GM19025 (cell line): ENCODE measurements around the gene BLOC1S5.
"Not testable (repeated sequence)": the region's sequence is repeated elsewhere in the genome, so short reads cannot be mapped to it uniquely, and the experiment has no call there.

Source experiments
- ATAC-seq: cut with Tn5 transposase; IDR thresholded peaks from one replicate; pipeline ENCODE4 v1.9.1; 2021; ENCODE audit warnings: mild to moderate bottlenecking, low read depth, moderate library complexity; ENCODE audit not compliant: unreplicated experiment

The BLOC1S5 gene

DNA sequence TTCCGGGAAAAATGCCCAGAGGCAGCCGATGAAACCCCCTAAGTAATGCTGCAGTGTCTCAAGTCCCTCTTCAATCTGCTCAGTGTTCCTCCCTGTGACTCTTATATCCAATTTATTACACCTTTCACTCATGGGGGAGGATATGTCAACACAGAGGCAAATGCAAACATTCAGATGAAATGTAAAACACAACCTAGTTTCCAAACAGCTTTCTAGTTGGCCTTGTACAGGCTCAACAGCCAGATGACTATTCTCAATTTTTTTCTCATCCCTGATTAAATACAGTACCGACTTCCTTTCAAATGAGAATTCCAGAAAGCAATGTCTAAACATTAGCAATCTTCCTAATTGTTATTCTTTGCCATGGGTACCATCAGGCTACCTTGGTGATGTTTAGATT lies 65.0 kb downstream of the BLOC1S5 start:
- no peak for ATAC-seq

DNA sequence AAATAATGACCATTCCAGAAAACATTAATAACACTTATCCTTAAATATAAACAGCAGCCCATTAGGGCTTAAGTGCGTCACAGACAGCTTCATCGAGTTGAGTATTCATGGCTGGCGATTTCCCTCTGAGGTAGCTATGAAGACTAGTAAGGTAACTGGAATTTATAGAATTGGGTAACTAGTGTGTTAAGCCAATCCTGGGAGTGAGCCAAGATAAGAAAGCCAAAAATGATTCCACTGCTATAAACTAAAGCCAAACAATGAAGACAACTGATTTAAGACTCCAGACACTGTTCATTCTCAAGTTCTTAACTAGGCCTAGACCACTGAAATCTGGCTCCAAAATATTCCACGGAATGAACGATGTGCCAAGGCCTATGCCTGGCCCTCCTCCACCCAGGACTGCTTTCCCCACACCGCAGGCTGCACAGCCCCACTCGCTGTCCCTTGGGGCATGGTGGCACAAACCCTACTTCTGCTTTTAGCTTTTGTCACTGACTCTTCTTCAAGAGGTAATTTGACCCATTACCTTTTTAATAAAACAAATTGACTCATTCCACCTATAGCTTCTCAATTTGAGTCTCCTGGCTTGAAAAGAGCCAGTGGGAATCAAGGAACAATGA lies 66.0 kb downstream of the BLOC1S5 start:
- ATAC-seq = no peak

DNA sequence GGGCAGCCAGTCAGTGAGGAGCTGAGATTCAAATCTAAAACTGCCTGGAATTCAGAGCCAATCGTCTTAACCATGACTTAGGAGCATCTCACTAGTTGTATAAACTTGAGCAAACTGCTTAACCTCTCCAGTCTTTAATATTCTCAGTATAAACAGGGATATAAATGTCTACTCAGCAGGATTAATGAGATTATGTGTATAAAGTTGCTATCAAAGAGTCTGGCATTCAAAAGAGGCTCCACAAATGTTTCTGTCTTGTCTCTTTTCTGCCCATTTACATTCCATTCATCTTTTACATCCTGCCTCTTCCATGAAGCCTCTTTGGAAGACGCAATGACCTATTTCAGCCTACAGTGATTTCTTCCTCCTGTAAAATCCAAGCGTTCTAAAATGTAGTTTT lies 66.9 kb downstream of the BLOC1S5 start:
- no peak for ATAC-seq

DNA sequence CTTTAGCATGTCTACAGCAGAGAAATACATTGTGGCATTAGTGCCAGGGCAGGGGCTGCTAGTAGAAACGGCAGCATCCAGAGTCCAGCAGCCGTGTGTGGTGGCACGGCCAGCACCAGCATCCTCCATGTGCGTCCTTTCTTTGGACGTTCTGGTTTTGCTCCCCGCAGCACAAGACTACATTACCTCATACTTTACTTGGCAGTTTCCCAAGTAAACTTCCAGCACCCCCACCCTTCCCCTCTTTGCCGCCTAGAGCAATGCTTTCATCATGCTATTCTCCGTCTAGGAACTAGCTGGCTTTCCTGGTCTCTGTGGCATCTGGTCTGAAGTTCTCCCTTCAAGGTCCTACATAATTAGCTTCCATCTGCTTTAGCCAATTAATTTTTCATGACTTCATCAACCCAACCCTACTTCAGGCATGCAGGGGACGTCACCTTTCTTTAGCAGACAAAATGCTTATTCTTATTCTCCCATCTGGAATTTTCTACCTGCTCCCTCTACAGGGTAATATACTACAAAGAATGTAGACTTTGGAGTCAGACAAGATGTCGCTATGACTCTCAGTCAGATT lies 67.6 kb downstream of the BLOC1S5 start:
- no peak for ATAC-seq

DNA sequence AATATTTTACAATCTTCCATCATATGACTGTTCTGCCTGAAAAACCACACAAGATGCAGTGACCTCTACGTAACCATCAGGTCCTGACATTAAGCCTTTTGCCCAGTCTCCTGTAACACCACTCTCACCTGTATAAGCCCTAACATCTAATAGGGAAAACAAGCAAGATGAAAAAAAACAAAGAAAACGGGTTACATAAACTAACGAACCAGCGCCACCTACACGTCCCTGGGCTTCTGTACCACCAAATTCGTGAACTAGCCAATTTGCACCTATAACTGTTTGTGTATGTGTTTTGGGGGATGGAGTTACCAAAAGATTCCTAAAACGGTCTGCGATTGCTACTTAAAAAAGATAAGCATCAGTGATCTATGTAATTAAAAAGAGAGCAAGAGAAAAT lies 70.2 kb downstream of the BLOC1S5 start:
- ATAC-seq = no peak

DNA sequence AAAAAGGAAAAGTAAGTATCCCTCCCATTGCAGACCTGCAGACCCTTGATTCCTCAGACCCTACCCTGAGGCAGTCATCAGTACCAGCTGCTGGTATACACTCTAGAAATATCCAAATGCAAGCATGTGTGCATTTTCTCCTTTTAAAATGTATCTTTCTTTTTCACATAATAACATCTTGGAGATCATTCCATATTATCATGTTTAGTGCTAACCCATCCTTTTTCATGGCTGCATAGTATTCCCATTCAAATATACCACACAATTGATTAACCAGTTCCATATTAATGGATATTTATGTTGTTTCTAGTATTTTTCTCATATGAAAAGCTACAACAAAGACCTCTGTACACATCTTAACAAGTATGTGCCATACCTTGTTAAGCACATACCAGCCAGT lies 70.8 kb downstream of the BLOC1S5 start:
- ATAC-seq = no peak

DNA sequence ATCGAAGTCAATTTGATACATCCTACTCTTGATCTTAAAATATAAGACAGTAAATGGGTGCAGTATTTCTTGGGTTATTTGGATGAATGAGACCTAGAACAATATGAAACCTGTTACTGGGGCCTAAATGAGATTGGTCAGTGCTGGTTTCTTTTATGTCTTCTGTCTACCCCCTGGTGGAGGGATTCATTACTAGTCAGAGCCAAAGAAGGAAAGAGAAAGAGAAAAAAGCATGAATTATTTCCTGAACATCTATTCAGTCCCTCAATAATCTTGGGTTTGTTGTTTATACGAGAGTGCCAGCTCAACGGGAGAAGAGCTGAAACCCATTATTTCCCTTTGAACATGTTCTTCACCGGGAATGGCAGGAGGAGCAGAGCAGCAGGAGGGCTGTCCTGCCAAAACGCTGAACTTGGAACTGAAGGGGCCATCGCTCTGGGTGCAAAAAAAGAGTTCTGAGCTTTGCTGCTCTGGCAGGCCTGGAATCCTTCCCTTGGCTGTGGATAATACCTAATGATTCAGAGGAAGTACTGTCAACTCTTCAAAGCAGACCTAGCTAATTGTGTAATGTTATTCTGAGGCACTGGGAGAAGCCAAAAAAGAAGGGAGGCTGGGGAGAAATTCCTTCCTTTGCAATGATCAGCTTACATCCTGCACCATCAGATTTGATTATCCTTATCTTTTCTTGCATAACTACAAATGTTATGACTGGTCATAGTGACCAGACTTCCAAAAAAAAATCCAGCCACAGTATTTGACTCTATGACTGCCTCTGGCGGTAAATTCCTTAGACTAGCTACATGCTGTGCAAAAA lies 72.0 kb downstream of the BLOC1S5 start:
- ATAC-seq = peak; percentile 71

DNA sequence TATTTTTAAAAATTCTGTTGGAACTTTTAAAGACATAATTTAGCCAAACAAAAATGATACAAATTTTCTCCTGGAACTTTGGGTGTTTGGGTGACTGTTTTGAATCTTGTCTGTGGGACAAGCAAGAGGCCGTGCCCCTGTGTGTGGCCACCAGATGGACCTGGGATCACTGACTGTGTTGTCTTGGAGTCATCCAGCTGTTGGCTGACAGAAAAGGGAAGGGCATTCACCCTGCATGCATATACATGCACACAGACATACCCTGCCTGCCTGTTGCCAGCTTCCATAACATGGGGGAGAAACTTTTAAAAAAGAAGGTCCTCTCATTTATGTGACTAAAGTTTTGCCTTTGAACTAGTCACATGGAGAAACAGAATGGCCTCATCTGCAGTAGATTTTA lies 72.7 kb downstream of the BLOC1S5 start:
- ATAC-seq = no peak

DNA sequence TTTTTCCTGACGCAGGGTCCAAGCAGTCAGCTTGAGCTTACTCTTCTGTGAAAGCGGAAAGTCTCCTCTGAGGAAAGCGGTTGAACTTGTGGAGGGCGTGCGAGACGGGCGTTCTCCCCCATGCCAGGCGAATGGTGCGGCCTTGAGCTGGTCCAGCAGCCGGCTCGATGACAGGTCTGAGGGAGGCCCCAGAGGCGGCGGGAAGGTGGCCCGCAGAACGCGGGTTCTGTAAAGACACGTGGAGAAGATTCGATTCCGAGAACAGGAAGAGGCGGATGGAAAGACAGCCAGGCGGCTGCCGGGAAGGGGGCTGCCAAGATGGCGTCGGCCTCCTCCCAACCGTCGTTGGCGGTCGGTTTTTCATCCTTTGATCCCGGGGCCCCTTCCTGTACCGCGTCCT lies 78.0 kb downstream of the BLOC1S5 start:
- ATAC-seq = no peak

DNA sequence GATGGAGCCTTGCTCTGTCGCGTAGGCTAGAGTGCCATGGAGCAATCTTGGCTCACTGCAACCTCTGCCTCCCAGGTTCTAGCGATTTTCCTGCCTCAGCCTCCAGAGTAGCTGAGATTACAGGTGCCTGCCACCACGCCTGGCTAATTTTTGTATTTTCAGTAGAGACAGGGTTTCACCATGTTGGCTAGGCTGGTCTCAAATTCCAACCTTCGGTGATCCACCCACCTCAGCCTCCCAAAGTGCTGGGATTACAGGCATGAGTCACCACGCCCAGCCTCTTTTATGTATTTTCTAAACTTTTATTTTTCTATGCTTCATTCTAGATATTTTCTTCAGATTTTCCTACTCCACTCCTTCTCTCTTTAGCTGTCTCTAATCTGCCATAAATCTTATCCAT lies 80.2 kb downstream of the BLOC1S5 start:
- not testable (repeated sequence) for ATAC-seq

DNA sequence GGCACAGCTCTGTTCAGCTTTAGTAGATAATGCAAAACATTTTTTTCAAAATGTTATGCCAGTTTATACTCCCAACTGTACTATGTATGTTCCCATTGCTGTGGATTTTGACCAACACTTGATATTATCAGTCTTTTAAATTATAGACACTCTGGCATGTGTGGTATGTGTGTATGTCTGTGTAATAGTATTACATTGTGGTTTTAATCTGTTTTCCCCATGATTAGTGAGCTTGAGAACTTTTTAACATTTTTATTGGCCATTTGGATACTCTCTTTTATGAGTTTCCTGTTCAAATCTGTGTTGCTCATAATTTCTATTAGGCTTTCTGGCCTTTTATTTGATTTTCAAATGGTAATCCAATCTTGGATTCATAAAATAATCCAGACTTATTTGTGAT lies 84.4 kb downstream of the BLOC1S5 start:
- ATAC-seq = no peak

DNA sequence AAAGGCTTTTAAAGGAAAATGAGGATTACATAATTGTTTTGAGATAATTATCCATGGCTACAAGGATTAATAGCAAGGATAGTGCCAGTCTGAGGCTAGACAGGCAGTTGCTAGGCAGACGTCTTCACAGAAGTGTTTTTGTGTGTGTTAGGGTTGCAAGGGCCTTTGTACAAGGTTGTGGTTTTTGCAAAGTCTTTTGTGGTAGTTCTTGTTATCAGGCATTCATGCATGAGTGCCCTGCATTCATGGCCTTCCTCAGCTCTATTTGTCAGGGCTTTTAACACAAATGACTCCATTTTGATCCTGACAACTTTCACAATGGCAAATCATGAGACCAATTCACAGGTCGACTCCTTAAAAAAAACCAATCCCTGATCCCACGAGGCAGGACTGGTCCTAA lies 85.5 kb downstream of the BLOC1S5 start:
- ATAC-seq = no peak

DNA sequence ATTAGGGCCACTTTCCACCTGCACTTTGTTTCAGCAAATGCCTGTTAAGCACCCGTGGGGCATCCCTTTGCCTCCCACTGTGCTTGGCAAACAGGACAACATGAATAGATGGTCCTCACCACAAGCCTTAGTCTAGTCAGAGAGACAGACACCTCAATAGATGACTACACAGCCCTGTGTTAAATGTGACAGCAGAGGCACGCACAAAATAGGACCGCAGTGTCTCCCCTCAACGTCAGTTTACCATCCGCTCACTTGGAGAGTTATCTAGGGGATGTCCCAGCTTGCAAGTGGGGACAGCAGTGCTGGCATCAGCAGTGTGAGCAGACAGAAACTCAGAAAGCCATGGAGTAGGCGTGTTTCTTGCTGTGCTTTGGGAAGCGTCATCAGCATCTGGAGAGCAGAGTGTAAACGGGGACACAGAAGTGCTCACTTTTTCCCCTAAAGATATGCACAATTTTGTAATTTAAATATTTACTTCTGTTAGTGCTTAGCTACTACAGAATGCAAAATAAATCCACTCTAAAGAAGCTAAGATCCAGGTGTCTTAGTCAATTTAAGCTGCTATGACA lies 87.6 kb downstream of the BLOC1S5 start:
- ATAC-seq = no peak

DNA sequence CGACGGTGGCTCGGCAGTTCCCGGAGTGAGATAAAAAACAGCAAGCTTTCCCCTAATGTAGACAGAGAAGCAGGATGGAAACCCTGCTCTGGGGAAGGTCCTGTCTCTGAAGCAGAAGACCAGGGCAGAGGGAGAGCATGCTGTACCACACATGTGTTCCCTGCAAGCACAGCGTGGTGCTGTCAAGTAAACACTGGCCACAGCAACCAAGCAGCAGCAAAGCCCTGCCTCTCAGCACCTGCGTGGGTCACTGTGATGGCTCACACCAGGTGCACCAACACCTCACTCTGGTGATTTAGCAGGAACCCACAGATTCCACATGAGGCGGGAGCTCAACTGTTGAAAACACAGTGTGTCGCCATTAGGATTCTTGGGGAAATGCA lies 88.4 kb downstream of the BLOC1S5 start:
- ATAC-seq = no peak

DNA sequence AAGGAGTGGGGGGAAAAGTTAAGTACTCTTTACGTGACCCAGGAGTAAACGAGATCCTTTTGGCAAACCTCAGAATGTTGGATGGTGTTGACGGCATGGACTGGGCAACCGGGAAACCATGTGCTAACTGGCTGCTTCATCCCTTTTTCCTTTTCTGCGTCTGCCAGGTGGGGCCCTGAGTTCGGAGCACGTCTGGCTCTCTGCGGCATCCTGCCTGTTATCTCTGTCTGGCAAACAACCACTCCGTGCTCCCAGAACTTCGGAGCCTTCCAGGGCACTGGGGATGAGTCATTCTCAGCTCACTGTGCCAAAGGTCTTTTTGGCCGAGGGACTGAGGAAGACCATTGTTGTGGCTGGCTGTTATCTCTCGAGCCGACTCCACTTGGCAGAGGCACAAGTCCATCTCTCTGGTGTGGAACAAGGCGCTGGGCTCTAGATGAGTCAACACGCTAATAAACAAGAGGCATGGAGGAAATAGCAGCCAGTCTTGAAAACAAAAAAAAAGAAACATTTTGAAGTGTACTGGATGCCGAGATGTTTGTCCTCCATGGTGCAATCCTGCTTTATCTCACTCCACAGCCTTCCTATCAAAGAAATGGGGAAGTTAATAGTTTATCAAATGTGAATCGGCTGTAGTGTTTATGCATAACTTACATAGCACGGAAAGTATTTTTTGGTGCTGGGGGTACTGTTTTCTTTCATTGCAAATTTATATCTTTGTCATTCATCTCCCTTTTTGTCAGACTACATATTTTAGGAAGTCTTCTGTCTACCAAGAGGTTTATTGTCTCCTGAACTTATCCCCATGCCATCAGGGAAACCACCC lies 89.0 kb downstream of the BLOC1S5 start:
- no peak for ATAC-seq

DNA sequence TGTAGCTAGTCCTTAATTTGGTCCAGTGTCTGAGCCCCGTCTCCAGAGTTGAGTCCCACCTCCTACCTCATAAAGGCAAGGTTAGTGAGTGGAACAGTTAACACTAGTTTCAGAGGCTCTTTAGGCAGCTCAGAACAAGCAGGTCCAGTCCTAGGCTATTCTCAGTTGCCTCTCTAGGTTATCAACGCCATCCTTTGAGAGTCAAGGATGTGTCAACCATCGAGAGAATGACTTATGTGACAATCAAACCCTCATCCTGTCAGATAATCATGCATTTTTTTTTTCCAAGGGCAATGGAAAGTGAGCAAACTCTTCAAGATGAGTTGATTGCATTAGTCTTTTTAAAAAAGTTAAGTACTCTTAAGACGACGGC lies 89.6 kb downstream of the BLOC1S5 start:
- ATAC-seq = no peak

DNA sequence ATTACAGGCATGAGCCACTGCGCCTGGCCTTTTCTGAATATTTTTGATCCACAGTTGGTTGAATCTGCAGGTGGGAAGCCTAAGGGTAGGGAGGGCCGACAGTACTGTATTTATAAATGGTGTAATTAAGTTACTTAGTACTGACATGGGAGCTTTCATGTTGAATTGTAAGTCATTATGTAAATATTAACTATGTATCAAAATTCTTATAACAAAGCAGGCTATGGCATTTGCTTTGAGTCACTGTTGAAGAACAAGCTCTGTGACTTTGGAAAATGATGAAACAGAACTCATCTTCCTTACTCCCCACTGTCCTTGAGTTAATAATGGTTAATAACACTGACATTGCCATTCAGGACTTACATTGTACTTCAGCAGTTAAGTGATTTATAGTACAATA lies 90.6 kb downstream of the BLOC1S5 start:
- no peak for ATAC-seq

DNA sequence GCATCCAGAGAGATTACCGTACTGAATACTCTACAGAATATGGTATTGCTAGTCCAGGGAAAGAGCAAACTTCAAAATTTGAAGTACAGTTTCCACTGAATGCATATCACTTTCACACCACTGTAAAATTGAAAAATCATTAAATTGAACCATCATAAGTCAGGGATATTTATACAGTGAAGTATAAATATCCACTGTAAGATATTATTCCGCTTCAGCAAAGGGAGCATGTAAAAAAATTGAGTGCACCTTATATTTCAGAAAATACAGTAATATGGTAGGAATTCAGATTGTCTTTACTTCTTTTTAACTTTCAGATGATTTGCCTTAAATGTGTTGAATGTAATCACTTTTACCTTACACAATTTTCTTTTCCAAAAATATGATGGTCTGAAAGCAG lies 92.7 kb downstream of the BLOC1S5 start:
- ATAC-seq = no peak

DNA sequence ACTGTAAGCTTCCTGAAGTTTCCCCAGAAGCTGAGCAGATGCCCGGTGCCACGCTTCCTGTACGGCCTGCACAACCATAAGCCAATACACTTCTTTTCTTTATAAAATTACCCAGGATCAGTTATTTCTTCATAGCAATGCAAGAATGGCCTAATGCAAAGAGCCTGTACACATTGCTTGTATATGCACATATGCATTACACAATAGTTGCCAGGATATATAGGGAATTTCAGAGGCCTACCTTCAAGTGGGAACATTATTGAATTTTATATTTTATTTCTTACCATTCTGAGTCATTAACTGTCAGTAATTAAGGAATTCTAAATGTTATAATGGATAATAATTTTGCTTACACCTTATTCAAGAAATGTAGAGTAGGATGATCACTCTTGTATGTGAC lies 93.6 kb downstream of the BLOC1S5 start:
- no peak for ATAC-seq
